Activated naive CD4-positive, alpha-beta T cell treated with anti-CD3 and anti-CD28 coated beads, Interleukin-2, amount 50 U/mL, for 24 hours (primary cell): Measurements from ENCODE around the gene TGIF2.
"Not testable (repeated sequence)": the region's sequence is repeated elsewhere in the genome, so short reads cannot be mapped to it uniquely, and the experiment has no call there.

Experiments
- H3K27ac Mint-ChIP-seq: one replicate; pipeline ENCODE4 v1.8.0; 2021; ENCODE audit warnings: mild to moderate bottlenecking, mixed read lengths
- H3K27me3 Mint-ChIP-seq: one replicate; pipeline ENCODE4 v1.8.0; 2021; ENCODE audit warnings: mixed read lengths
- H3K36me3 Mint-ChIP-seq: one replicate; pipeline ENCODE4 v1.8.0; 2021; ENCODE audit warnings: mixed read lengths
- H3K4me1 Mint-ChIP-seq: one replicate; pipeline ENCODE4 v1.8.0; 2021; ENCODE audit warnings: mixed read lengths
- H3K4me3 Mint-ChIP-seq: one replicate; pipeline ENCODE4 v1.8.0; 2021; ENCODE audit warnings: mild to moderate bottlenecking, mixed read lengths
- H3K9me3 Mint-ChIP-seq: one replicate; pipeline ENCODE4 v1.8.0; 2021; ENCODE audit warnings: mixed read lengths

TGIF2 gene

DNA sequence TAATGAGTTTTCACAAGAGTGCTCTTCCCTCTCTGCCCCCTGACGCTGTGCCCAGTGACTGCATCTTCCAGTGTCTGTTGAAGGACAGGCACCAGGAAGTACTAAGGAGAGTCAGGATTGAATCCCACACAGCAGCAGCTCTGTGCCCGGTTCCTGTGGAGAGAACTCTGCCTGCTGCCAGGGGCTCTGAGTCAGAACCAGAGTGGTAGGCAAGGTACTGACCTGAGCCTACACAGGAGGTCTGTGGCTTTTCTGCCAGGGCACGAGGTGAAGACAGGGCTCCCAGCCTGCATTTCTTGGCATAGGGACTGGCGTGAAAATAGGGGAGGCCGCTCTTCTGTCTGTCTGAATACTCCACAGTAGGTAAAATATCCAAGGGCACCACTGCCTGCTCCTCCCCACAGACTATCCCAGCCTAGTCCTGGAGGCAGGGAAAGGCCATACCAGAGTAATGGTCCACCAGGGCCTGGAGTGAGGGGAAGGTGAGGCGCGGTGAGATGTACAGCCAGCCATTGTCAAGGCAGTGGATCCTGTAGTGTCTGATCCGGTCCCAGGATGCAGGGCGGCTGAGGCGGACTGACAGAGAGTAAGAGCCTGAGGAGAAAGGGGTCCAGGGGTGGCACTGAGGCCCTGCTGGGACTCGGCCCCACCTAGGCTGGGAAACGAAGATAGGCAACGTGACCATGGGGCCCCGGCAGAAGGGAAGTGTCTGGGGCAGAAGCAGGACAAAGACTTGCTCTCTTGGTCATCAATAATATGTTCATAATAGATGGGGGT, 41.6 kb downstream of the TGIF2 start:
- Mint-ChIP-seq H3K27ac (no peak overlapping the region), H3K36me3 (peaks cover 2% of the 10 kb centered on the region), H3K4me1 (peaks cover 9% of the 10 kb centered on the region), H3K9me3 (no peaks in the 10 kb centered on the region), H3K4me3 (no peak overlapping the region), H3K27me3 (no peaks in the 10 kb centered on the region)

DNA sequence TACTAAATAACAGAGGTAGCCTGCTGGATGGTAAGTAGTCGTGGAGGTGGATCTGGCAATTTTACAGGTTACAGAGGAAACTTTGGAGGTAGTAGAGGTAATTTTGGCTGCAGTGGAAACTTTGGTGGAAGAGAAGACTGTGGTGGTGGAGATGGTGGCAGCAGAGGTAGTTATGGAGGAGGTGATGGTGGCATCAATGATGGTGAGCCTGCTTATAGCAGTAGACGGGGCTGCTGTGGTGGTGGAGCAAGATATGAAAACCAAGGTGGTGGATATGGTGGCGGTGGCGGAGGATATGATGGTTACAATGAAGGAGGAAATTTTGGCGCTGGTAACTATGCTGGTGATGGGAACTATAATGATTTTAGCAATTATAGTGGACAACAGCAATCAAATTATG, 47.5 kb downstream of the TGIF2 start:
- no peak overlapping the region for H3K27ac Mint-ChIP-seq
- peaks cover 26% of the 10 kb centered on the region for H3K4me1 Mint-ChIP-seq
- H3K4me3 Mint-ChIP-seq = no peak overlapping the region
- peaks cover 9% of the 10 kb centered on the region for H3K36me3 Mint-ChIP-seq
- H3K9me3 Mint-ChIP-seq = no peaks in the 10 kb centered on the region
- H3K27me3 Mint-ChIP-seq = no peaks in the 10 kb centered on the region

DNA sequence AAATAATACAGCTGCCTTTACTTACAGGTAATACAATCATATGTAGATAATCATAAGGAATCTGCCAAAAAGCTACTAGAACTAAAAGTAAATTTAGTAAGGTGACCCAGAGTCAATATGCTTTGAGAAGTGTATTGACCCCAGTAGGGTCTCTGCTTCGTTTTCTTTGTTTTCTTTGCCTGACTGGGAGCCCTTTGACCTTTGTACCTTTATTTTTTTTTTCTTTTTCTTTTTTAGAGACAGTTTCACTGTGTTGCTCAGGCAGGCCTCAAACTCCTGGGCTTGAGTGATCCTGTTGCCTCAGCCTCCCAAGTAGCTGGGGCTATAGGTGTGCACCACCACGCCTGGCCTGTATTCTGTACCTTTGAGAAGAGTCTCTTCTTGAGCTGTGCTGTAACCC, 50.0 kb downstream of the TGIF2 start:
- H3K9me3 Mint-ChIP-seq = no peaks in the 10 kb centered on the region
- peaks cover 12% of the 10 kb centered on the region for H3K36me3 Mint-ChIP-seq
- peaks cover 42% of the 10 kb centered on the region for H3K4me1 Mint-ChIP-seq
- H3K4me3 Mint-ChIP-seq = no peak overlapping the region
- H3K27ac Mint-ChIP-seq = peak overlapping the region; percentile 71
- H3K27me3 Mint-ChIP-seq = no peaks in the 10 kb centered on the region

DNA sequence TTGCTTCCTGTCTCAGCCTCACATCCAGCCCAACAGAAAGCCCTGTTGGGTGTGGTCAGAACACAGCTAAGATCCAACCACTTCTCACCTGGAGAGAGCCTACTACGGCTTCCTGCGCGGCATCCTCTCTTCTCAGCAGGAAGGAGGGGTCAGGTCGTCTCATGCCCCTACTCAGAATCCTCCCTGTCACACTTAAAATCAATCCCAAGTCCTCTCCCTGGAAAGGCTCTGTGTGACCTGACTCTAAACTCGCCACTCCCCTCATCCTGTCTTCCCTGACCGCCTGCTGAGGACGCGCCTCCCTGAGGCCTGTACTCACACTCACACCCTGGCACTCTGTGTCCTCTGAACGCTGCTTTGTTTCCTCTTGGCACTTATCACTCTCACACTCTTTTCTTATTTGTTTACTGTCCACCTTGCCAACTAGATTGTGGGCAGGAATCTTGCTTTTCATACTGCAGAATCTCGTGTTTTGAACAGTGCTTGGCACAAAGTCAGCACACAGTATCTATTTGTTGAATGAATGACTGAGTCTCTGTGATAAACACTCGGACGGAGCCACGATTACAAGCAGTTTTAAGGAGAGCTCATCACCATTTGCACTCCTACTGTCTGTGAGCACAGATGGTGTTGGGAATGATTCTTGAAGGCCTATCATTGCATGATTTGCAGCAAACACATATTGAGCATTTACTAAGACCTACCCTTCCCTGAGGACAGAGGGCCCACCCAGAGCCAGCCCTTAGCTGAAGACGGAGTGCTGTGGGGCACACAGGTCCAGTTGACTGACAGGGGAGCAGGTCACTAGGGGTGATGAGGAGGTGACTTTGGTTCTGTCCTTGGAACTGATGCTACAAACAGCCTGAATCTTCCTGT, 50.9 kb downstream of the TGIF2 start:
- peak overlapping the region; percentile 71 for H3K27ac Mint-ChIP-seq
- peaks cover 47% of the 10 kb centered on the region for H3K4me1 Mint-ChIP-seq
- H3K27me3 Mint-ChIP-seq = no peaks in the 10 kb centered on the region
- peaks cover 13% of the 10 kb centered on the region for H3K36me3 Mint-ChIP-seq
- H3K9me3 Mint-ChIP-seq = no peaks in the 10 kb centered on the region
- no peak overlapping the region for H3K4me3 Mint-ChIP-seq

DNA sequence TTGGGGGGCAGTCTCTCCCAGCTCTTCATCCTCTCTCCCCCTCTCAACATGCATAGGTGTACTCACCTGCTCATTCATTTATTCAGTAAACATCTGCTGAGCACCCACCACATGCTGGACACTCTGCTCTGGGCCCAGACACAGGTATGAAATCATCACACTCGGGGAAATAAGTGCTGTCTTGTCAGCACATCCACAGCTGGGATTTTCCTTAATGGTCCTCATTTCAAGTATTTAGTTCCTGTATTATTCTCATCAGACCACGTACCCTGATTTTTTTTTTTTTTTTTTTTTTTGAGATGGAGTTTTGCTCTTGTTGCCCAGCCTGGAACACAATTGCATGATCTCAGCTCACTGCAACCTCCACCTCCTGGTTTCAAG, 51.5 kb downstream of the TGIF2 start:
- Mint-ChIP-seq H3K36me3 (peaks cover 13% of the 10 kb centered on the region), H3K9me3 (no peaks in the 10 kb centered on the region), H3K4me3 (no peak overlapping the region), H3K4me1 (peaks cover 52% of the 10 kb centered on the region), H3K27me3 (no peaks in the 10 kb centered on the region), H3K27ac (no peak overlapping the region)

DNA sequence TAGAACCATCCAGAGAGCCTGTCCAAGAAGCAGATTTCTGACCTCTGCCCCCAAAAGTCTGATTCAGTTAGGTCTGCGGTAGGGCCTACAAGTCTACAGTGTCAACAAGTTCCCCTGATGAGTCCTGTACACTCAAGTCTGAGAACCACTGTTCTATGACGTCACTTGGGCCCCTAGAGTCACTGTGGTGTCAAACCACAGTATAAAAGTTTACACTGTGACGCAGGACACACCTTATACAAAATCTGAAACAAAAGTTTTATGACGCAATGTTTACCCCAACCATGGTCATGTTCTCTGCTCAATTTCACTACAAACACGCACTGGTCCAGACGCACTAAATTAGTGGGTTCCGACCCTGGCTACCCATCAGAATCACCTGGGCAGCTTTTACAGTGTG, 54.7 kb downstream of the TGIF2 start:
- no peak overlapping the region for H3K4me3 Mint-ChIP-seq
- peaks cover 62% of the 10 kb centered on the region for H3K4me1 Mint-ChIP-seq
- no peak overlapping the region for H3K27ac Mint-ChIP-seq
- H3K27me3 Mint-ChIP-seq = no peaks in the 10 kb centered on the region
- H3K36me3 Mint-ChIP-seq = peaks cover 16% of the 10 kb centered on the region
- no peaks in the 10 kb centered on the region for H3K9me3 Mint-ChIP-seq

DNA sequence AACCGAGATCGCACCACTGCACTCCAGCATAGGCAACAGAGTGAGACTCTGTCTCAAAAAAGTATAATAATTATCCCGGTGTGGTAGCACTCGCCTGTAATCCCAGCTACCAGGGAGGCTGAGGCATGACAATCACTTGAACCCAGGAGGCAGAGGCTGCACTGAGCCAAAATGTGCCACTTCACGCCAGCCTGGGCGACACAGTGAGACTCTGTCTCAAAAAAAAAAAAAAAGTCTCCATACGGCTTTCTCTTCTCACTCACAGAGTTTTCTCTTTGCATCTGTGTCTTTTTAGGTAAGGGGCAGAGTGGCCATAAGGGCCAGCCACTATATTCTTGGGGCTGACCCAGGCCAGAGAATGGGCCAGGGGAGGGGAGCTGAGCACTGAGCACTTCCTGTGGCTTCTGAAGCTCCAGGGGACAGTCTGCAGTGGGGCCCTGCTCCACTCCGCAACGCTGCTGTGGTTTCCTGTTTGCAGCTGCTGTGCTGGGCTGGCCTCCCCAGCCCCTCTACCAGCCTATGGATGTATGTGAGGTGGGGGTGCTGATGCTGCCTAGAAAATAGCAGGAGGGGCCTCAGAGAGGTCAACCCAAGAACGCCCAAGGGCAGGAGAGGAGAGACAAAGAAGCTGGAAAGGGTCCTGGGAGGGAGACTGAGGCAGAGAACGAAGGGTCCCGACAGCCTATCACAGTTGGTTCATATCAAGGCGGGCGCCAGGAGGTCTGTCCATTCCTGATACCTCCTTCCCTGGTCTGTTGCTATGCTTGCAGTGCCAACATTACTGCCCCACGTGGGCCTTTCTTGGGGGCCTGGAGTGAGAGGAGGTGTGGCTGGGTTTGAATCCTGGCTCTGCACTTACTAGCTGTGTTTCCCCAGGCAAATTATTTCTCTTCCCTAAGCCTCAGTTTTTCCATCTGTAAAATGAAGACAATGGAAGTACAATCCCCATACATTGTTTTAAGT, 56.6 kb downstream of the TGIF2 start:
- H3K9me3 Mint-ChIP-seq = no peaks in the 10 kb centered on the region
- peak overlapping the region; percentile 66 for H3K4me3 Mint-ChIP-seq
- H3K36me3 Mint-ChIP-seq = peaks cover 14% of the 10 kb centered on the region
- H3K27me3 Mint-ChIP-seq = no peaks in the 10 kb centered on the region
- peaks cover 51% of the 10 kb centered on the region for H3K4me1 Mint-ChIP-seq
- H3K27ac Mint-ChIP-seq = peak overlapping the region; percentile 94

DNA sequence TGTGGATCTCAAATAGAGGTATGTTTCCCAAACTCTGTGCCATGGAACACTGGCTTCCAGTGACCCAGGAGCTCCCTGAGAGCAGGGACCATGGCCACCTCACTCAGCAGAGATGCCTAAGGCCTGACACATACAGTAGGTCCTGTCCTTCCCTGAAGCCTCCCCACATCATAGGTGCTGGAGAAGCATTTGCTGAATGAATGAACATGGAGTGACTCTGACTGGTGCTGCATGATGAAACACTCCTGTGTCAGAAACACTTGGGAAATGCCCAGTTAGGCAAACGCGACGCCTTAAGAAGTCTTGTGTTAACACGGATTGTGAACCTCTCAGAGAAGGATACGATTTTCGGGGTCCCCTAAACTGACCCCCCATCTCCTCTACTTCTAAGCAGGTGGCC, 58.2 kb downstream of the TGIF2 start:
- peaks cover 14% of the 10 kb centered on the region for H3K36me3 Mint-ChIP-seq
- no peaks in the 10 kb centered on the region for H3K9me3 Mint-ChIP-seq
- peaks cover 50% of the 10 kb centered on the region for H3K4me1 Mint-ChIP-seq
- no peaks in the 10 kb centered on the region for H3K27me3 Mint-ChIP-seq
- H3K4me3 Mint-ChIP-seq = no peak overlapping the region
- peak overlapping the region; percentile 77 for H3K27ac Mint-ChIP-seq

DNA sequence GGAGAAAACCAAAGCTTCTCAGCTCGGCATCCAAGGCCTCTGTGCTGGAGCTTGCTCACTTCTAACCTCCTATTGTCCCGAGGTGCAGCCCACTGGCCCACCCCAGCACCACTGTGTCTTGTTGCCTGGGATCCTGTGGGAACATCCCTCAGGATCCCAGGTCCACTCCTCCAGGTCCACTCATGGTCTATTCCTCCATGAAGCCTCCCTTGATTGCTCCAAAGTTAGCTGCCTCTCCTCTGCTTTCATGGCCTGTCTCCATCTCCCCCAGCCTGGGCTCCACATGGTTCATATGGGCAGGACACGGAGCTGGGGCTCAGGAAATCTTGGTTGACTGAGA, 58.7 kb downstream of the TGIF2 start:
- Mint-ChIP-seq H3K4me1 (peaks cover 46% of the 10 kb centered on the region), H3K4me3 (no peak overlapping the region), H3K9me3 (no peaks in the 10 kb centered on the region), H3K27ac (peak overlapping the region; percentile 77), H3K36me3 (peaks cover 12% of the 10 kb centered on the region), H3K27me3 (no peaks in the 10 kb centered on the region)

DNA sequence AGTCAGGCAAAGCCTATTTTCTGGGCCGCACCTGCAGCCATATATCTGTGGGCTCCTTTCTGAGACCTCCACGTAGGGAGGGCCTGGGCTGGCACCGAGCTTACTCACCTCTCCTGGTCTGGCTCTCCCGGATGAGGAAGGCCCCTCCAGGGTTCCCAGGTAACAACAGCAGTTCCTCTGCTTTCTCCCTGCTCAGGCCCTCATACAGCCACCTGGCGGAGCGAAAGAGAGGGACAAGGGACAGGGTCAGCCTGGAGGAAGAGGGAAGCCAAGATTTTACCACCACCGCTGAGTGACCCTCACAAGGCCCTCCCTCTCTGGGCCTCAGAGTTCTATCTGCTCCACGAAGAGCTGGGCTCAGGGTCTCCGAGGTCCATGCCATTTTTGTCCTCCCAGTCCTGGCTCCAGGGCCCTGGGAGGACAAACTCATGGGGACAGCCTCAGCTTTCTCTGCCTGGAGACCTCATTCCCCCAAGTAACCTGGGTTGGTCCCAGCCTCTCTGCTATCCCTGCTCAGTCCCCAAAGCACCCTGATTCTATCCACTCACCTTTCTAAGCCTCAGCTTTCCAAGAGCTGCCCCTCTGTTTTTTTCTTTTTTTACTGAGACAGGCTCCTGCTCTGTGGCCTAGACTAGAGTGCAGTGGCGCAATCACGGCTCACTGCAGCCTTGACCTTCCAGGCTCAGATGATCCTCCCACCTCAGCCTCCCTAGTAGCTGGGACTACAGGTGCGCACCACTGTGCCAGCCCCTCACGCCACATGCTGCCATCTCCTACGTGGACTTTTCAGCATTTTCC, 59.3 kb downstream of the TGIF2 start:
- no peaks in the 10 kb centered on the region for H3K9me3 Mint-ChIP-seq
- no peaks in the 10 kb centered on the region for H3K27me3 Mint-ChIP-seq
- no peak overlapping the region for H3K4me3 Mint-ChIP-seq
- H3K36me3 Mint-ChIP-seq = peaks cover 12% of the 10 kb centered on the region
- H3K4me1 Mint-ChIP-seq = peaks cover 40% of the 10 kb centered on the region
- H3K27ac Mint-ChIP-seq = peak overlapping the region; percentile 77

DNA sequence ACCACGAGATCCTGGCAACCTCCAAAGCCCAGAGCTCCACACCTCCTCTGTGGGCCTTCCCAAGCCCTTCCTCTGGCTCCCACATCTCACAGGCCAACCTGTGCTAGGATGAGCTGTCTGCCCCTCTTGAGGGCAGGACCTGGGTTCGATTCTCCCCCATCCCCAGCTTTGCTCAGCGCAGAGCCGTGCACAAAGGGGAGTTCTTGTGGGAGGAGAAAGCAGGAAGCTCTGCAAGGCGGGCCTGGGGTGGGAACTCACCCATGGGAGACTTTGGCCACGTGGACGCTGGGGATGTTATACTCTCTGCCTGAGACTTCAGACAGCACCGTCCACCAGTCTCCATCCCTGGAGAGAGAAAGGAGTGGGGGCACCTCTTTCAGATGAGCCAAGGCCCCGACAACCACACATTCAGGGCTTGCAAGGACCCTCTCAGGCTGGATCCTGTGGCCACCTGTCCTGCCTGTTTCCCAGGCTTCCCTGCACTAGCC, 59.9 kb downstream of the TGIF2 start:
- H3K27me3 Mint-ChIP-seq = no peaks in the 10 kb centered on the region
- no peaks in the 10 kb centered on the region for H3K9me3 Mint-ChIP-seq
- H3K4me3 Mint-ChIP-seq = no peak overlapping the region
- H3K36me3 Mint-ChIP-seq = peaks cover 12% of the 10 kb centered on the region
- H3K4me1 Mint-ChIP-seq = peaks cover 35% of the 10 kb centered on the region
- no peak overlapping the region for H3K27ac Mint-ChIP-seq

DNA sequence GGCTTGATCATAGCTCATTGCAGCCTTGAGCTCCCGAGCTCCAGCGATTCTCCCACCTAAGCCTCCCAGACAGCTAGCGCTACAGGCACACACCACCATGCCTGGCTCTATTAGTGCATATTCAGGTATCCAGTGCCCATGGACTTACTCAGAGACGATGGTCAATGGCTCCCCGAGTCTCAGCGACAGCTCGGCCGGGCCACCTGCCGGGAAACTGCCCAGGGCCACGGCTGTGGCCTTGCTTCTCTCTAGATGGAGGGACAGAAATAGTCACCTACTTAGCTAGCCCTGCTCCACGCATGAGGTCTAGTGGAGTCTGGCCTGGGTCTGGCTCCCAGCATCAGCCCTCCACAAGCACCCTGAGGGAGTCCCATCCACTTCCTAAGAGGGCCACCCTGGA, 60.9 kb downstream of the TGIF2 start:
- Mint-ChIP-seq H3K27me3 (no peaks in the 10 kb centered on the region), H3K9me3 (no peaks in the 10 kb centered on the region), H3K4me1 (peaks cover 30% of the 10 kb centered on the region), H3K4me3 (no peak overlapping the region), H3K36me3 (peaks cover 10% of the 10 kb centered on the region), H3K27ac (peak overlapping the region; percentile 84)

DNA sequence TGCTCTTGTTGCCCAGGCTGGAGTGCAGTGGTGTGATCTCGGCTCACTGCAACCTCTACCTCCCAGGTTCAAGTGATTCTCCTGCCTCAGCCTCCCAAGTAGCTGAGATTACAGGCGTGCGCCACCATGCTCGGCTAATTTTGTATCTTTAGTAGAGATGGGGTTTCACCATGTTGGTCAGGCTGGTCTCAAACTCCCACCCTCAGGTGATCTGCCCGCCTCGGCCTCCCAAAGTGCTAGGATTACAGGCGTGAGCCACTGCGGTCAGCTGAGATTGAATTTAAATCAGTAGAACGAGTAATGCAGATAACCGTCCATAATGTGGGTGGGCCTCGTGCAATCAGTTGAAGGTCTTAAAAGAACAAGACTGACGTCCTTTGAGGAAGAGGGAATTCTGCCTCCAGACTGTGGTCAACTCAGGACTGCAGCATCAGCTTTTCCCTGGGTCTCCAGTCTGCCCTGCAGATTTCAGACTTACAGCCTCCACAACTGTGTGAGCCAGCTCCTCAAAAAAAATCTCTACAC, 65.5 kb downstream of the TGIF2 start:
- H3K27me3 Mint-ChIP-seq, H3K4me3 Mint-ChIP-seq, H3K9me3 Mint-ChIP-seq, H3K36me3 Mint-ChIP-seq, H3K27ac Mint-ChIP-seq: not testable (repeated sequence)
- peaks cover 26% of the 10 kb centered on the region for H3K4me1 Mint-ChIP-seq

DNA sequence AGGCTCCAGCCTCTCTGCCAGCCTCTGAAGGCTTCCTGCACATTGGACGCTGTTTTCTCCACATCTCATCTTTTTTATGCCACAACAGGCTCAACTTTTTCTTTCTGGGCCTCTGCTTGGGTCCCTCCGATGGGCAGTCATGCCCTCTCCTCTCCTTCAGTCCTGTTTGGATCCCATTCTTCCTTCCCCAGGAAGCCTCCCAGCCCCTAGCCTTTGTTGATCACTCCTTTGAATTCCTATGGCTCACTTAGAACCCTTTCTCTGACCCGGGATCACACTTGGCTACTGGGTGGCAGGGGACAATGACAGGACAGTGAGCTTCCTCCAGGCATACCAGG, 68.1 kb downstream of the TGIF2 start:
- H3K27me3 Mint-ChIP-seq = no peaks in the 10 kb centered on the region
- no peak overlapping the region for H3K4me3 Mint-ChIP-seq
- H3K27ac Mint-ChIP-seq = peak overlapping the region; percentile 86
- peaks cover 8% of the 10 kb centered on the region for H3K36me3 Mint-ChIP-seq
- H3K9me3 Mint-ChIP-seq = no peaks in the 10 kb centered on the region
- H3K4me1 Mint-ChIP-seq = peaks cover 45% of the 10 kb centered on the region

DNA sequence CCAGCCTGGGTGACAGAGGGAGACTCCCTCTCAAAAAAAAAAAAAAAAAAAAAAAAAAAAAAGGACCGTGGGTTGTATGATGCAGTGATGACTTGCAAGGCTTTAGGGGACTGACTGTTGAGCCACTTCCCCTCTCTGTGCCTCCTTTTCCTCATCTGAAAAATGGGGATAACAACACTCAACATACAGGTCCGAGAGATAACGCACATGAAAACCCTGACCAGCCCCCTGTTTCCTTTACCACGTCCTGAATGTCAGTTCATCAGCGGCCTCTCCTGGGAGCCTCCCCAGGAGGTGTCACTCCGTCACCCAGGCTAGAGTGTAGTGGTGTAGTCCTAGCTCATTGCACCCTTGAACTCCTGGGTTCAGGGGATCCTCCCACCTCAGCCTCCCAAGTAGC, 68.7 kb downstream of the TGIF2 start:
- Mint-ChIP-seq H3K36me3 (peaks cover 8% of the 10 kb centered on the region), H3K4me3 (peak overlapping the region; percentile 64), H3K27me3 (no peaks in the 10 kb centered on the region), H3K27ac (peak overlapping the region; percentile 95), H3K4me1 (peaks cover 51% of the 10 kb centered on the region), H3K9me3 (no peaks in the 10 kb centered on the region)
